NT2/D1 (cell line): Measurements from ENCODE around the gene MBL2.

Experiments used
- DNase-seq: peaks from one replicate; pipeline ENCODE4 v3.0.0-alpha.2; 2011; ENCODE audit warnings: low read depth, low spot score
- H3K27me3 ChIP-seq: 2 replicates; pipeline ENCODE4 v1.6.0; 2011; ENCODE audit warnings: mild to moderate bottlenecking; ENCODE audit not compliant: insufficient read length, insufficient read depth
- H3K36me3 ChIP-seq: 2 replicates; pipeline ENCODE4 v1.6.1; 2011; ENCODE audit warnings: mild to moderate bottlenecking, low read length, mixed read lengths; ENCODE audit not compliant: insufficient read depth, insufficient read length
- H3K4me1 ChIP-seq: 2 replicates; pipeline ENCODE4 v1.5.1; 2011; ENCODE audit not compliant: insufficient read depth, insufficient read length
- H3K4me3 ChIP-seq: 2 replicates; pipeline ENCODE4 v1.5.1; 2011; ENCODE audit warnings: low read depth; ENCODE audit not compliant: insufficient read length
- H3K9ac ChIP-seq: 2 replicates; pipeline ENCODE4 v1.6.0; 2011; ENCODE audit warnings: low read depth; ENCODE audit not compliant: insufficient read length
- H3K9me3 ChIP-seq: 2 replicates; pipeline ENCODE4 v1.5.1; 2011; ENCODE audit warnings: mild to moderate bottlenecking, low read length; ENCODE audit not compliant: insufficient read depth
- SUZ12 ChIP-seq: IDR thresholded peaks from 2 replicates; pipeline ENCODE4 v1.6.1; 2011; ENCODE audit not compliant: insufficient read length, insufficient read depth; ENCODE audit errors: extremely low read depth
- YY1 ChIP-seq: IDR thresholded peaks from 2 replicates; pipeline ENCODE4 v1.6.1; 2011; ENCODE audit not compliant: insufficient read length, insufficient read depth
- ZNF274 ChIP-seq: IDR thresholded peaks from 2 replicates; pipeline ENCODE4 v1.6.1; 2011; ENCODE audit warnings: mild to moderate bottlenecking, low read depth, low read length

Gene MBL2

DNA sequence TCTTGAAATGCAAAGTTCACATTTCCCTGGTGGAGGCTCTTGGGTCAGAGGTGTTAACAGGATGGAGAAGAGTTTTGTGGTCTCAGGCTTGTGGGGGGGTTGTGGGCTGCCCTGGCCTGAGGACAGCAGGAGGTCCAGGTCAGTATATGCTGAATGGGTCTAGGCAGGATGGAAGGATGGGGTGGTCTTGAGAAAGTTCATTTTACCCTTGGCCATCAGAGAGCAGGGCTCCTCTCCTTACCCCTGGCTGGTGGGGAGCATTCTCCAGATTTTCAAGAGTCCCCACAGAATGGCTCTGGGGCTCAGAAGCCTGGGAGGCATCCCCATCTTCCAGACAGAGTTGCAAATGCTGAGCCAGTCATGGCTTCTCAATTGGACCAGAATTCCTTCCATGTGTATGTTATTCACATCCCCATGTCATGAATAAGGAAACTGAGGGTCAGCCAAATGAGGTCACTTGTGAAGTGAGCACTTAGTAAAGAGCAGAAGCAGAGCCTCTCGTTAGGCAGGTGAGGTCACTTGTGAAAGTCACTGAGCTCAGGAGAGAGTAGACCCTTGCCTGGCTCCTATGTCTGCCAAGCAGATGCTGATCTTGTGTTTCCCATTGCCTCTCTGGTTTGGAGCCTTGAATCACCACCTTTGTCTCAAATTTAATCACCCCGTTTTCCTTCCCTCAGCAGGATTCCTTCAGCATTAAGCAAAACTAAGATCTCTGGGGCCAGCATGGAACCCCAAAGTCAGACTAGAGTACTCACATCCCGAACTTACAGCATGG lies 33.0 kb downstream of the MBL2 start:
- TF ChIP-seq ZNF274, result no peak
- TF ChIP-seq SUZ12, result no peak
- no peak for TF ChIP-seq YY1
- Histone ChIP-seq H3K27me3 (no peaks in the 10 kb centered on the region), H3K4me1 (no peaks in the 10 kb centered on the region), H3K9me3 (no peaks in the 10 kb centered on the region; the same call in 1 of the 2 replicates), H3K4me3 (no peak overlapping the region), H3K36me3 (no peaks in the 10 kb centered on the region), H3K9ac (no peak overlapping the region)
- no peak for DNase-seq

- DNase-seq, result no peak
- no peak overlapping the region for H3K4me3 ChIP-seq
- H3K36me3 ChIP-seq, result no peaks in the 10 kb centered on the region
- H3K9me3 ChIP-seq, result no peaks in the 10 kb centered on the region; the same call in 1 of the 2 replicates
- H3K4me1 ChIP-seq, result no peaks in the 10 kb centered on the region
- H3K9ac ChIP-seq, result no peak overlapping the region
- TF ChIP-seq SUZ12, result no peak
- no peak for TF ChIP-seq ZNF274
- H3K27me3 ChIP-seq, result no peaks in the 10 kb centered on the region
Measured at GRCh38 chr10:52738951-52739350, 33.6 kb downstream of the MBL2 start.

DNA sequence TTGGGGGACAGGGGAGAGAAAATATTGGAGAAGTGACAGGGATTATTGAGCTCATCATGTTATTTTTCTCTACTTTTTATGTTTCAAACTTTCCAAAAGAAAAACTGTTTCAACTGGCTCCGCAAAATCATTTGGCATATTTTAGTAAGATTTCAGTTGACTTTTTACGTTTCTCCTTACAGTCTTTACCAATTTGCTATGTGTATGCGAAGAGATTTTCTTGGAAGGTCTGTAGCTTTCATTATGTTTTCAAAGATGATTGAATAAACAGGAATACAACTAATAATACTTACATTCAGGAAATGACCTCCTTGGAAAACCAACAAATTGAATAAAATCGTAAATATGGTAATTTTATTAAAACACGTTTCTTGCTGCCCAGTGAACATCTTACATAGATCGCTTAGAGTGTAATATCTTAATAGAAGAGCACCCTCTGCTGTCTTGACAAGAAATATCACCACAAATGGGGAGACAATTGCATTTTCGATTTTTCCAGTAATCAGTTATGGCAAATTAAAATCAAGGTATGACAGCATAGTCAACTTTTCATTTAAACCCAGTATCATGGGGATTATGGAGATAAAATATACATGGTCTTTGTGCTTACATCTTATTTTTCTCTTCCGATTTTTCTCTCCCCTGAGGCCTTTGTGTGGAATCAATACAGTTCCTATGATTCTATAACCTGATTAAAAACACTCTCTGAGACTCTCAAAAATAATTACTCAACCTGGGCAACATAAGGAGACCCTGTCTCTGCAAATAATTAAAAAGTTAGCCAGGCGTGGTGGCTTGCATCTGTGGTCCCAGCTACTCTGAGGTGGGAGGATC lies 43.1 kb downstream of the MBL2 start:
- Histone ChIP-seq H3K4me3 (no peak overlapping the region), H3K27me3 (no peaks in the 10 kb centered on the region), H3K9ac (no peak overlapping the region), H3K9me3 (no peaks in the 10 kb centered on the region), H3K36me3 (no peaks in the 10 kb centered on the region), H3K4me1 (no peaks in the 10 kb centered on the region)
- TF ChIP-seq ZNF274 (no peak), SUZ12 (no peak), YY1 (no peak)
- DNase-seq, result no peak

DNA sequence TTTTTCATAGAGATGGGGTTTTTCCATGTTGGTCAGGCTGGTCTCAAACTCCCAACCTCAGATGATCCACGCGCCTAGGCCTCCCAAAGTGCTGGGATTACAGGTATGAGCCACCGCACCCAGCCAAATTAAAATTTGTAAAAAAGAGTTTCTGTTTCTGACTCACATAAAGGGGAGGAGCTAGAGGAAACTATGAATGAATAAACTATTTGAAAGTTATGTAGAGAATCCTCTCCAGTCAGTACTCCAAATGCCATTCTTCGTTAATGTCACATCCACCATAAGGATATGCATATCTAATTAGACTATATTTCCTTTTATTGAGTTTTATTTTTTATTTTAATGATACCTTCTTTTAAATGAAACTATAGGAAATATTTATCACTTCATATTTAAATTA lies 52.6 kb downstream of the MBL2 start:
- no peak for DNase-seq
- Histone ChIP-seq H3K27me3 (no peaks in the 10 kb centered on the region), H3K9ac (no peak overlapping the region), H3K36me3 (no peaks in the 10 kb centered on the region), H3K9me3 (no peaks in the 10 kb centered on the region), H3K4me3 (no peak overlapping the region), H3K4me1 (no peaks in the 10 kb centered on the region)
- no peak for TF ChIP-seq ZNF274
- no peak for TF ChIP-seq SUZ12
- TF ChIP-seq YY1, result no peak
